CD4-positive, alpha-beta T cell treated with Interferon alpha-2 for 1 hour (primary cell): ENCODE measurements around the gene ACIN1.

Experiments used
- DNase-seq, 2 donors: peaks; one replicate each; pipeline ENCODE4 v3.0.0-alpha.2; 2020 to 2022

ACIN1 gene

GRCh38 chr14:23094666-23095195 is at the start of gene ACIN1:
TSS of gene ACIN1 (minus strand) at chr14:23095136. CDS start at chr14:23095112, 24 bp downstream.
- DNase-seq = peak in 1 of 2 donors; percentile 84

- DNase-seq = no peak
Measured at GRCh38 chr14:23143911-23144310, 49.0 kb upstream of the ACIN1 start.

GRCh38 chr14:23142826-23143225 is 47.9 kb upstream of the ACIN1 start:
- DNase-seq = no peak

- DNase-seq = no peak
Measured at GRCh38 chr14:23141706-23142444, 46.9 kb upstream of the ACIN1 start.

GRCh38 chr14:23140371-23140770 is 45.4 kb upstream of the ACIN1 start:
- no peak for DNase-seq

- DNase-seq = no peak
Measured at GRCh38 chr14:23139874-23140273, 44.9 kb upstream of the ACIN1 start.

GRCh38 chr14:23137813-23138535 is 43.0 kb upstream of the ACIN1 start:
- DNase-seq = no peak

- DNase-seq = no peak
Measured at GRCh38 chr14:23137192-23137812, 42.4 kb upstream of the ACIN1 start.

- no peak for DNase-seq
Measured at GRCh38 chr14:23136566-23137133, 41.7 kb upstream of the ACIN1 start.

- DNase-seq = no peak
Measured at GRCh38 chr14:23132970-23133369, 38.0 kb upstream of the ACIN1 start.

GRCh38 chr14:23131482-23131881 is 36.5 kb upstream of the ACIN1 start:
- DNase-seq = no peak

- DNase-seq = no peak
Measured at GRCh38 chr14:23130871-23131270, 35.9 kb upstream of the ACIN1 start.

GRCh38 chr14:23129759-23130316 is 34.9 kb upstream of the ACIN1 start:
- no peak for DNase-seq

GRCh38 chr14:23128969-23129758 is 34.2 kb upstream of the ACIN1 start:
- DNase-seq = no peak

- DNase-seq = no peak
Measured at GRCh38 chr14:23127861-23128260, 32.9 kb upstream of the ACIN1 start.

- no peak for DNase-seq
Measured at GRCh38 chr14:23126548-23127278, 31.8 kb upstream of the ACIN1 start.

- DNase-seq = no peak
Measured at GRCh38 chr14:23125933-23126524, 31.1 kb upstream of the ACIN1 start.

GRCh38 chr14:23125011-23125410 is 30.1 kb upstream of the ACIN1 start:
- no peak for DNase-seq

GRCh38 chr14:23124337-23124954 is 29.5 kb upstream of the ACIN1 start:
- DNase-seq = no peak

GRCh38 chr14:23123419-23123818 is 28.5 kb upstream of the ACIN1 start:
- no peak for DNase-seq

- no peak for DNase-seq
Measured at GRCh38 chr14:23122086-23122485, 27.1 kb upstream of the ACIN1 start.
